ENCODE results near the gene RSBN1L. TPM values are rescaled to one million over a fixed set of nuclear protein-coding genes. Genes with fewer than 3 reads are reported as not detected.

RSBN1L gene
- polyA plus RNA-seq, 1 experiment, result 14.0 TPM

- no peak overlapping the region for H3K4me3 ChIP-seq (ENCODE audit: low read depth, low read length)
- DNase-seq (ENCODE audit: low read depth, low spot score), result no peak
- H3K27me3 ChIP-seq (ENCODE audit: control insufficient read depth, insufficient read depth, low read length), result no peaks in the 10 kb centered on the region
- POLR2A ChIA-PET, result no interaction called here
- no peaks in the 10 kb centered on the region for H3K9me3 ChIP-seq (ENCODE audit: control insufficient read depth, insufficient read depth, low read length)
- no peak overlapping the region for H3K27ac ChIP-seq (ENCODE audit: low read depth, low read length)
- CTCF ChIA-PET, result interaction anchor here (0.7 to 2.0 kb wide), 2 partner anchors 14 to 115 kb away, joined by 5 to 12 read pairs; no protein-coding TSS in a partner anchor
- TF ChIP-seq CTCF (IDR thresholded peaks at IDR 0.05; ENCODE audit: low read depth, low read length), result no peak
These were observed 70.7 kb downstream of the RSBN1L start for GRCh38 chr7:77766801-77767605.

GRCh38 chr7:77770316-77770715, 74.1 kb downstream of the RSBN1L start:
- DNase-seq (ENCODE audit: low read depth, low spot score), result no peak
- ChIA-PET CTCF (interaction anchor here (1.3 kb wide), 1 partner anchor 11 kb away, joined by 3 read pairs; no protein-coding TSS in a partner anchor), POLR2A (no interaction called here)
- no peaks in the 10 kb centered on the region for H3K9me3 ChIP-seq (ENCODE audit: control insufficient read depth, insufficient read depth, low read length)
- no peaks in the 10 kb centered on the region for H3K27me3 ChIP-seq (ENCODE audit: control insufficient read depth, insufficient read depth, low read length)
- no peak for TF ChIP-seq CTCF (IDR thresholded peaks at IDR 0.05; ENCODE audit: low read depth, low read length)
- no peak overlapping the region for H3K27ac ChIP-seq (ENCODE audit: low read depth, low read length)
- H3K4me3 ChIP-seq (ENCODE audit: low read depth, low read length), result no peak overlapping the region

GRCh38 chr7:77771901-77772300, 75.6 kb downstream of the RSBN1L start:
- CTCF ChIA-PET, result no interaction called here

GRCh38 chr7:77778535-77778934, 82.3 kb downstream of the RSBN1L start:
- DNase-seq (ENCODE audit: low read depth, low spot score), result no peak
- Histone ChIP-seq H3K27ac (ENCODE audit: low read depth, low read length) (no peak overlapping the region), H3K9me3 (ENCODE audit: control insufficient read depth, insufficient read depth, low read length) (no peaks in the 10 kb centered on the region), H3K4me3 (ENCODE audit: low read depth, low read length) (no peak overlapping the region), H3K27me3 (ENCODE audit: control insufficient read depth, insufficient read depth, low read length) (no peaks in the 10 kb centered on the region)
- no peak for TF ChIP-seq CTCF (IDR thresholded peaks at IDR 0.05; ENCODE audit: low read depth, low read length)
- POLR2A ChIA-PET, result no interaction called here
- CTCF ChIA-PET, result interaction anchor here (2.2 kb wide), 1 partner anchor 127 kb away, joined by 9 read pairs; no protein-coding TSS in a partner anchor

More at GRCh38 chr7:77771901-77772300, 75.6 kb downstream of the RSBN1L start:
- H3K27ac ChIP-seq (ENCODE audit: low read depth, low read length), result no peak overlapping the region
- no peaks in the 10 kb centered on the region for H3K9me3 ChIP-seq (ENCODE audit: control insufficient read depth, insufficient read depth, low read length)
- H3K27me3 ChIP-seq (ENCODE audit: control insufficient read depth, insufficient read depth, low read length), result no peaks in the 10 kb centered on the region
- TF ChIP-seq CTCF (IDR thresholded peaks at IDR 0.05; ENCODE audit: low read depth, low read length), result no peak
- POLR2A ChIA-PET, result interaction anchor here (0.6 kb wide), 1 partner anchor 70 kb away, joined by 3 read pairs; no protein-coding TSS in a partner anchor
- no peak overlapping the region for H3K4me3 ChIP-seq (ENCODE audit: low read depth, low read length)
- DNase-seq (ENCODE audit: low read depth, low spot score), result no peak

- ChIA-PET POLR2A (no interaction called here), CTCF (no interaction called here)
- H3K9me3 ChIP-seq (ENCODE audit: control insufficient read depth, insufficient read depth, low read length), result peaks cover 8% of the 10 kb centered on the region; the same call in 1 of the 2 replicates
- H3K27me3 ChIP-seq (ENCODE audit: control insufficient read depth, insufficient read depth, low read length), result no peaks in the 10 kb centered on the region
- DNase-seq (ENCODE audit: low read depth, low spot score), result no peak
- no peak overlapping the region for H3K27ac ChIP-seq (ENCODE audit: low read depth, low read length)
- no peak overlapping the region for H3K4me3 ChIP-seq (ENCODE audit: low read depth, low read length)
- no peak for TF ChIP-seq CTCF (IDR thresholded peaks at IDR 0.05; ENCODE audit: low read depth, low read length)
These were observed 86.1 kb downstream of the RSBN1L start for GRCh38 chr7:77782383-77782782.

All from AG04450 (cell line).